Gastrocnemius medialis (tissue), 4 donors: ENCODE measurements around the gene DCHS1.

Experiments used
- CTCF ChIP-seq, 5 experiments: fragments of 450-650 bp in 3 of 5; fragments of 200-600 bp in 2 of 5; sonication (generic) in 2 of 5; IDR thresholded peaks in 4 of 5; conservative IDR thresholded peaks in 1 of 5; 1 replicate in 4 of 5; 2 replicates in 1 of 5; pipeline ENCODE4 v1.5.1; 2016 to 2019; ENCODE audit warnings: antibody characterized with exemption in 5 of 5, mild to moderate bottlenecking in 3 of 5, moderate library complexity in 3 of 5
- POLR2A ChIP-seq, 2 donors: fragments of 450-650 bp; IDR thresholded peaks; one replicate each; pipeline ENCODE4 v1.6.1; 2017; ENCODE audit warnings: antibody characterized with exemption in 2 of 2, mild to moderate bottlenecking in 2 of 2, moderate library complexity in 2 of 2

GRCh38 chr11:6586434-6587359 is 68.9 kb downstream of the DCHS1 start:
- TF ChIP-seq CTCF (IDR thresholded peaks at IDR 0.05 in 4 of 5, conservative IDR thresholded peaks at IDR 0.05 in 1 of 5) = no peak
- TF ChIP-seq POLR2A (IDR thresholded peaks at IDR 0.05) = no peak
